Tibial nerve (tissue), 4 donors: Measurements from ENCODE around the gene TFEB. TPM values are rescaled to one million over a fixed set of nuclear protein-coding genes. Genes with fewer than 3 reads are reported as not detected.
A peak's percentile ranks its signal among the peaks of the same experiment; 100 is the strongest.

Source experiments
- DNase-seq, 2 donors: peaks; one replicate each; pipeline ENCODE4 v3.0.0-alpha.2; 2019; ENCODE audit warnings: low spot score in 2 of 2
- H3K27ac ChIP-seq, 4 donors: fragments of 200-600 bp; sonication (generic) in 3 of 4; one replicate each; pipeline ENCODE4 v1.5.1; 2017 to 2019; ENCODE audit warnings: mild to moderate bottlenecking in 1 of 4
- H3K27me3 ChIP-seq, 2 donors: fragments of 200-600 bp; sonication (generic) in 1 of 2; one replicate each; pipeline versions ENCODE4 v1.5.1 to v1.6.0; 2017 to 2019
- H3K36me3 ChIP-seq, 3 donors: fragments of 200-600 bp; sonication (generic); one replicate each; pipeline ENCODE4 v1.5.1; 2018 to 2019
- H3K4me1 ChIP-seq, 4 donors: fragments of 200-600 bp; sonication (generic) in 3 of 4; one replicate each; pipeline ENCODE4 v1.5.1; 2017 to 2019
- H3K4me3 ChIP-seq, 4 donors: fragments of 200-600 bp; sonication (generic) in 3 of 4; one replicate each; pipeline ENCODE4 v1.5.1; 2017 to 2019; ENCODE audit warnings: mild to moderate bottlenecking in 1 of 4, moderate library complexity in 1 of 4
- H3K9me3 ChIP-seq, 4 donors: fragments of 200-600 bp; sonication (generic) in 3 of 4; one replicate each; pipeline ENCODE4 v1.5.1; 2017 to 2019
- CTCF ChIP-seq, 5 experiments: fragments of 200-600 bp in 3 of 5; fragments of 450-650 bp in 2 of 5; sonication (generic) in 3 of 5; IDR thresholded peaks; one replicate each; pipeline ENCODE4 v1.5.1; 2016 to 2019; ENCODE audit warnings: antibody characterized with exemption in 5 of 5, mild to moderate bottlenecking in 3 of 5, moderate library complexity in 2 of 5
- EP300 ChIP-seq, 2 donors: sonication (generic); formaldehyde crosslinking; IDR thresholded peaks; one replicate each; pipeline ENCODE4 v1.6.1; 2017; ENCODE audit warnings: antibody characterized with exemption in 2 of 2, mild to moderate bottlenecking in 1 of 2
- POLR2A ChIP-seq, 2 donors: fragments of 450-650 bp; IDR thresholded peaks; one replicate each; pipeline ENCODE4 v1.6.1; 2017; ENCODE audit warnings: antibody characterized with exemption in 2 of 2, mild to moderate bottlenecking in 2 of 2, moderate library complexity in 2 of 2
- WGBS, 2 donors: methylation state at CpG; one replicate each; pipeline ENCODE4 v1.1.5; 2018; 5-methylcytosine and 5-hydroxymethylcytosine counted together
- total RNA-seq, 4 donors: library from RNA; depleted of rRNA; stranded (reverse); fragments of >200 nt; gene quantifications; one replicate each; pipeline ENCODE4 v1.1.0, GENCODE V29; 2016

The TFEB gene
- total RNA-seq, 4 donors from 2014 or later = 19.2 to 28.8 (median 20.6) TPM

GRCh38 chr6:41713159-41713649 is 22.2 kb downstream of the TFEB start:
- peak overlapping the region; percentile 68 to 95 (median 80) for H3K27ac ChIP-seq
- H3K4me1 ChIP-seq = peaks cover 0 to 81% (median 59%) of the 10 kb centered on the region in 4 donors
- no peaks in the 10 kb centered on the region for H3K27me3 ChIP-seq
- no peak for DNase-seq
- H3K4me3 ChIP-seq = no peak overlapping the region
- no peak for TF ChIP-seq EP300 (IDR thresholded peaks at IDR 0.05)
- no peak for TF ChIP-seq CTCF (IDR thresholded peaks at IDR 0.05)
- TF ChIP-seq POLR2A (IDR thresholded peaks at IDR 0.05) = no peak
- no peaks in the 10 kb centered on the region for H3K36me3 ChIP-seq
- H3K9me3 ChIP-seq = no peaks in the 10 kb centered on the region
- WGBS, 2 donors = 49 to 62% methylated on average over 7 to 9 of the region's 9 CpGs

GRCh38 chr6:41712651-41713103 is 22.7 kb downstream of the TFEB start:
- H3K4me1 ChIP-seq = peaks cover 0 to 81% (median 63%) of the 10 kb centered on the region in 4 donors
- peak in 1 of 5 experiments; percentile 38 for TF ChIP-seq CTCF (IDR thresholded peaks at IDR 0.05)
- no peak for TF ChIP-seq POLR2A (IDR thresholded peaks at IDR 0.05)
- TF ChIP-seq EP300 (IDR thresholded peaks at IDR 0.05) = peak; percentile 36 to 60
- H3K27ac ChIP-seq = peak overlapping the region; percentile 68 to 95 (median 80)
- peak in 1 of 2 donors; percentile 35 for DNase-seq
- 29 to 62% methylated on average over 7 to 8 of the region's 10 CpGs for WGBS, 2 donors
- H3K9me3 ChIP-seq = no peaks in the 10 kb centered on the region
- no peaks in the 10 kb centered on the region for H3K36me3 ChIP-seq
- H3K4me3 ChIP-seq = no peak overlapping the region
- H3K27me3 ChIP-seq = no peaks in the 10 kb centered on the region

- no peaks in the 10 kb centered on the region for H3K36me3 ChIP-seq
- no peaks in the 10 kb centered on the region for H3K27me3 ChIP-seq
- peak overlapping the region; percentile 68 to 95 (median 80) for H3K27ac ChIP-seq
- DNase-seq = no peak
- TF ChIP-seq EP300 (IDR thresholded peaks at IDR 0.05) (no peak), CTCF (IDR thresholded peaks at IDR 0.05) (no peak), POLR2A (IDR thresholded peaks at IDR 0.05) (no peak)
- no peaks in the 10 kb centered on the region for H3K9me3 ChIP-seq
- peaks cover 0 to 81% (median 63%) of the 10 kb centered on the region in 4 donors for H3K4me1 ChIP-seq
- WGBS, 2 donors = 79 to 83% methylated on average over 8 to 9 of the region's 9 CpGs
- H3K4me3 ChIP-seq = no peak overlapping the region
Observed at GRCh38 chr6:41711323-41712038, 23.9 kb downstream of the TFEB start.

- H3K4me3 ChIP-seq = no peak overlapping the region
- H3K36me3 ChIP-seq = no peaks in the 10 kb centered on the region
- no peaks in the 10 kb centered on the region for H3K9me3 ChIP-seq
- no peak for DNase-seq
- no peaks in the 10 kb centered on the region for H3K27me3 ChIP-seq
- WGBS, 2 donors = 90 to 94% methylated on average over 2 of the region's 2 CpGs
- no peak for TF ChIP-seq EP300 (IDR thresholded peaks at IDR 0.05)
- no peak for TF ChIP-seq POLR2A (IDR thresholded peaks at IDR 0.05)
- TF ChIP-seq CTCF (IDR thresholded peaks at IDR 0.05) = no peak
- peaks cover 0 to 92% (median 78%) of the 10 kb centered on the region in 4 donors for H3K4me1 ChIP-seq
- peak overlapping the region in 2 of 4 donors; percentile 91 to 92 for H3K27ac ChIP-seq
Observed at GRCh38 chr6:41709375-41709774, 26.0 kb downstream of the TFEB start.

GRCh38 chr6:41708856-41709255 is 26.6 kb downstream of the TFEB start:
- 85 to 89% methylated on average over 3 of the region's 3 CpGs for WGBS, 2 donors
- Histone ChIP-seq H3K27ac (peak overlapping the region in 3 of 4 donors; percentile 13 to 92 (median 89)), H3K4me1 (peaks cover 0 to 92% (median 79%) of the 10 kb centered on the region in 4 donors)

More at GRCh38 chr6:41708856-41709255, 26.6 kb downstream of the TFEB start:
- DNase-seq = no peak
- no peaks in the 10 kb centered on the region for H3K36me3 ChIP-seq
- TF ChIP-seq POLR2A (IDR thresholded peaks at IDR 0.05) (no peak), EP300 (IDR thresholded peaks at IDR 0.05) (no peak), CTCF (IDR thresholded peaks at IDR 0.05) (no peak)
- H3K27me3 ChIP-seq = no peaks in the 10 kb centered on the region
- H3K4me3 ChIP-seq = no peak overlapping the region
- no peaks in the 10 kb centered on the region for H3K9me3 ChIP-seq
